Measurements from ENCODE around the gene FIGNL1.
A peak's percentile ranks its signal among the peaks of the same experiment; 100 is the strongest.
"Not testable (repeated sequence)": the region's sequence is repeated elsewhere in the genome, so short reads cannot be mapped to it uniquely, and the experiment has no call there.

FIGNL1 gene

GRCh38 chr7:50470250-50471163, 20.4 kb upstream of the FIGNL1 start:
- no peak for DNase-seq

GRCh38 chr7:50469181-50469580, 19.0 kb upstream of the FIGNL1 start:
- DNase-seq, result no peak

- DNase-seq, result peak; percentile 93
Observed at GRCh38 chr7:50467817-50468610, 17.9 kb upstream of the FIGNL1 start.

GRCh38 chr7:50466815-50467585, 16.9 kb upstream of the FIGNL1 start:
- no peak for DNase-seq

- DNase-seq, result no peak
Observed at GRCh38 chr7:50463035-50463434, 12.9 kb upstream of the FIGNL1 start.

GRCh38 chr7:50462361-50462760, 12.2 kb upstream of the FIGNL1 start:
- DNase-seq, result no peak

GRCh38 chr7:50461695-50462094, 11.5 kb upstream of the FIGNL1 start:
- DNase-seq, result no peak

- not testable (repeated sequence) for DNase-seq
Observed at GRCh38 chr7:50459183-50459582, 9.0 kb upstream of the FIGNL1 start.

GRCh38 chr7:50458651-50459050, 8.5 kb upstream of the FIGNL1 start:
- DNase-seq, result not testable (repeated sequence)

- DNase-seq, result no peak
Observed at GRCh38 chr7:50456371-50457123, 6.4 kb upstream of the FIGNL1 start.

- DNase-seq, result no peak
Observed at GRCh38 chr7:50455658-50456057, 5.5 kb upstream of the FIGNL1 start.

GRCh38 chr7:50454968-50455367, 4.8 kb upstream of the FIGNL1 start:
- DNase-seq, result no peak

- DNase-seq, result no peak
Observed at GRCh38 chr7:50450590-50451032, 461 bp upstream of the FIGNL1 start.

GRCh38 chr7:50449501-50449880, 659 bp downstream of the FIGNL1 start:
- no peak for DNase-seq

GRCh38 chr7:50448823-50449222, 1.3 kb downstream of the FIGNL1 start:
- no peak for DNase-seq

GRCh38 chr7:50446542-50446960, 3.6 kb downstream of the FIGNL1 start:
- no peak for DNase-seq

- no peak for DNase-seq
Observed at GRCh38 chr7:50436133-50436806, 13.9 kb downstream of the FIGNL1 start.

GRCh38 chr7:50431722-50432305, 18.3 kb downstream of the FIGNL1 start:
- DNase-seq, result no peak

- DNase-seq, result no peak
Observed at GRCh38 chr7:50431316-50431715, 18.8 kb downstream of the FIGNL1 start.

GRCh38 chr7:50428911-50429310, 21.2 kb downstream of the FIGNL1 start:
- DNase-seq, result no peak

- no peak for DNase-seq
Observed at GRCh38 chr7:50427518-50427917, 22.6 kb downstream of the FIGNL1 start.
